ENCODE results near the gene KLHL5.

DNA sequence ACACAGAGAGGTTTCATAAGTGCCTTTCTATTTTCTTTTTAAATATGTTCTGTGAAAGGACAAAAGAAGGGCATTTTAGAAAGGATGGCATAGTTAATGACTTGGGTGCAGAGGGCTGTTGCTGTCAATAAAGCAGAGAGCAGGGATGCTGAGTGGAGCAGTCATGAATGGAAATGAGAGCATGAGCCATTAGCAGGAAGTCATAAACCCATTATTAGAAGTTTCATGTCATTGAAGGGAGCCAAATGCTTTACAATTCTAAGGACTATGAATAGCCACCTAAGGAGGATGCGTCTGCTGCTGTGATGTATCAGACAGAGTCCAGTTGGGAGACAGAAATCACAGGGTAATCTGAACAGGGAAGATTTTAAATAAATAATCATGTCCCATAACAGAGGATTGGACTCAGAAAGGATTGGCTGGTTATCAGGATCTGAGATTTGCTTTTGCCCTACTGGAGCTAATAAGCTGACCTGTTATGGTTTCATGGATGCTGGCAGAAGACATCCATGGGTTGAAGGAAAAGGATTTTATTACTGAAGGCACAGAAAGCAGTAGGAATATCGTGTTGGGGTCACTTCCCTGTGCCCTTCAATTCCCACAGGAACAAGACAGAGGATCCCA, 72.8 kb downstream of the KLHL5 start:
- TF ChIP-seq, protein P1, sequence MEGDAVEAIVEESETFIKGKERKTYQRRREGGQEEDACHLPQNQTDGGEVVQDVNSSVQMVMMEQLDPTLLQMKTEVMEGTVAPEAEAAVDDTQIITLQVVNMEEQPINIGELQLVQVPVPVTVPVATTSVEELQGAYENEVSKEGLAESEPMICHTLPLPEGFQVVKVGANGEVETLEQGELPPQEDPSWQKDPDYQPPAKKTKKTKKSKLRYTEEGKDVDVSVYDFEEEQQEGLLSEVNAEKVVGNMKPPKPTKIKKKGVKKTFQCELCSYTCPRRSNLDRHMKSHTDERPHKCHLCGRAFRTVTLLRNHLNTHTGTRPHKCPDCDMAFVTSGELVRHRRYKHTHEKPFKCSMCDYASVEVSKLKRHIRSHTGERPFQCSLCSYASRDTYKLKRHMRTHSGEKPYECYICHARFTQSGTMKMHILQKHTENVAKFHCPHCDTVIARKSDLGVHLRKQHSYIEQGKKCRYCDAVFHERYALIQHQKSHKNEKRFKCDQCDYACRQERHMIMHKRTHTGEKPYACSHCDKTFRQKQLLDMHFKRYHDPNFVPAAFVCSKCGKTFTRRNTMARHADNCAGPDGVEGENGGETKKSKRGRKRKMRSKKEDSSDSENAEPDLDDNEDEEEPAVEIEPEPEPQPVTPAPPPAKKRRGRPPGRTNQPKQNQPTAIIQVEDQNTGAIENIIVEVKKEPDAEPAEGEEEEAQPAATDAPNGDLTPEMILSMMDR (IDR thresholded peaks at IDR 0.05): no peak
- TF ChIP-seq POLR2A (IDR thresholded peaks at IDR 0.05): no peak
